ENCODE measurements around the gene TMEM244. TPM values are rescaled to one million over a fixed set of nuclear protein-coding genes. Genes with fewer than 3 reads are reported as not detected.
"Not testable (repeated sequence)": the region's sequence is repeated elsewhere in the genome, so short reads cannot be mapped to it uniquely, and the experiment has no call there.

Gene TMEM244
- total RNA-seq, 1 donor: 0.45 TPM

DNA sequence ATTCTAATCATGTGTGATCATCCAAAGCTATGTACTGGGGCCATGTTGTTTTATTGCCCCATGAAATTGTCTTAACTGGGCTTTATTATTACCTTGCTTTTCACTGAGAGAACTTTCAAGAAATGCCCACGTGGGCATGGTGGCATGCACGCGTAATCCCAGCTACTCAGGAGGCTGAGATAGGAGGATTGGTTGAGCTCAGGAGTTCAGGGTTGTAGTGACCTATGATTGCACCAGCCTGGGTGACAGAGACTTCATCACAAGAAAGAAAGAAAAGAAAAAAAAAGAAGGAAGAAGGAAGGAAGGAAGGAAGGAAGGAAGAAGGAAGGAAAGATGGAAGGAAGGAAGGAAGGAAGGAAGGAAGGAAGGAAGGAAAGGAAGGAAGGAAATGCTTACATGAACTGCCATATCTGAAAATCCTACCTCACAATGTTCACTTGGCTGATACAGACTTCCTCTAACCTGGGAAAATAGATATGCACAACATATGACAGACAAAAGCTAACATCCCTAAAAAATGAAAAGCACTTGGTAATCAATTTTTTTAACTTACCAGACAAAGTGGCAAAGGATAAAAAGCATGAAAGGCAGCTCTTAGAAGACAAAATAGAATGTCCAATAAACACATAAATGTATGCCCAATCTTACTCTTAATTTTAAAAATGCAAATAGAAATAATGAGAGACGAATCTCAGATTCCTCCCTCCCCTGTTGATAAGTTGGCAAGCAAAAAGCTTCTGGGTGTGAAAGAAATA is 25.5 kb upstream of the TMEM244 start:
- no peak for DNase-seq (ENCODE audit: low read depth)
- TF ChIP-seq, protein P1, sequence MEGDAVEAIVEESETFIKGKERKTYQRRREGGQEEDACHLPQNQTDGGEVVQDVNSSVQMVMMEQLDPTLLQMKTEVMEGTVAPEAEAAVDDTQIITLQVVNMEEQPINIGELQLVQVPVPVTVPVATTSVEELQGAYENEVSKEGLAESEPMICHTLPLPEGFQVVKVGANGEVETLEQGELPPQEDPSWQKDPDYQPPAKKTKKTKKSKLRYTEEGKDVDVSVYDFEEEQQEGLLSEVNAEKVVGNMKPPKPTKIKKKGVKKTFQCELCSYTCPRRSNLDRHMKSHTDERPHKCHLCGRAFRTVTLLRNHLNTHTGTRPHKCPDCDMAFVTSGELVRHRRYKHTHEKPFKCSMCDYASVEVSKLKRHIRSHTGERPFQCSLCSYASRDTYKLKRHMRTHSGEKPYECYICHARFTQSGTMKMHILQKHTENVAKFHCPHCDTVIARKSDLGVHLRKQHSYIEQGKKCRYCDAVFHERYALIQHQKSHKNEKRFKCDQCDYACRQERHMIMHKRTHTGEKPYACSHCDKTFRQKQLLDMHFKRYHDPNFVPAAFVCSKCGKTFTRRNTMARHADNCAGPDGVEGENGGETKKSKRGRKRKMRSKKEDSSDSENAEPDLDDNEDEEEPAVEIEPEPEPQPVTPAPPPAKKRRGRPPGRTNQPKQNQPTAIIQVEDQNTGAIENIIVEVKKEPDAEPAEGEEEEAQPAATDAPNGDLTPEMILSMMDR (IDR thresholded peaks at IDR 0.05; ENCODE audit: insufficient read depth, low read length): no peak
- H3K4me3 ChIP-seq (ENCODE audit: low read depth, low read length): no peak overlapping the region

- H3K4me3 ChIP-seq (ENCODE audit: low read depth, low read length): no peak overlapping the region
- no peak for DNase-seq (ENCODE audit: low read depth)
- TF ChIP-seq, protein P1 (IDR thresholded peaks at IDR 0.05; ENCODE audit: insufficient read depth, low read length): no peak
These were observed 23.1 kb upstream of the TMEM244 start for GRCh38 chr6:129884211-129884610.

- DNase-seq (ENCODE audit: low read depth): no peak
- H3K4me3 ChIP-seq (ENCODE audit: low read depth, low read length): no peak overlapping the region
- TF ChIP-seq, protein P1 (IDR thresholded peaks at IDR 0.05; ENCODE audit: insufficient read depth, low read length): no peak
These were observed 21.5 kb upstream of the TMEM244 start for GRCh38 chr6:129882510-129883023.

DNA sequence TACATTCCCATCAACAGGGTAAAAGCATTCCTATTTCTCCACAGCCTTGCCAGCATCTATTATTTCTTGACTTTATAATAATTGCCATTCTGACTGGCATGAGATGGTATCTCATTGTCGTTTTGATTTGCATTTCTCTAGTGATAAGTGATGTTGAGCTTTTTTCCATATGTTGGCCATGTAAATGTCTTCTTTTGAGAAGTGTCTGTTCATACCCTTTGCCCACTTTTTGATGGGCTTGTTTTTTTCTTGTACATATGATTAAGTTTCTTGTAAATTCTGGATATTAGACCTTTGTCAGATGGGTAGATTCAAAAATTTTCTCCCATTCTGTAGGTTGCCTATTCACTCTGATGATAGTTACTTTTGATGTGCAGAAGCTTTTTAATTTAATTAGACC is 16.8 kb upstream of the TMEM244 start:
- DNase-seq (ENCODE audit: low read depth); H3K4me3 ChIP-seq (ENCODE audit: low read depth, low read length): not testable (repeated sequence)

- TF ChIP-seq, protein P1 (IDR thresholded peaks at IDR 0.05; ENCODE audit: insufficient read depth, low read length): no peak
- no peak overlapping the region for H3K4me3 ChIP-seq (ENCODE audit: low read depth, low read length)
- no peak for DNase-seq (ENCODE audit: low read depth)
These were observed 14.8 kb upstream of the TMEM244 start for GRCh38 chr6:129875610-129876520.

- TF ChIP-seq, protein P1 (IDR thresholded peaks at IDR 0.05; ENCODE audit: insufficient read depth, low read length): no peak
- H3K4me3 ChIP-seq (ENCODE audit: low read depth, low read length): no peak overlapping the region
- no peak for DNase-seq (ENCODE audit: low read depth)
These were observed 13.7 kb upstream of the TMEM244 start for GRCh38 chr6:129874837-129875236.

- TF ChIP-seq, protein P1 (IDR thresholded peaks at IDR 0.05; ENCODE audit: insufficient read depth, low read length): no peak
- DNase-seq (ENCODE audit: low read depth): no peak
- no peak overlapping the region for H3K4me3 ChIP-seq (ENCODE audit: low read depth, low read length)
These were observed 11.5 kb upstream of the TMEM244 start for GRCh38 chr6:129872586-129872985.
